H1 (cell line): ENCODE results near the gene SEC16A. TPM values are rescaled to one million over a fixed set of nuclear protein-coding genes. Genes with fewer than 3 reads are reported as not detected.

Experiments
- CTCF ChIA-PET: fragments of 300-600 bp; sonication (Branson Sonifier 250); formaldehyde crosslinking; loops from one replicate; lab custom pipeline; 2021; ENCODE audit not compliant: partially characterized antibody; lab: Charles Lee
- POLR2A ChIA-PET: fragments of 300-600 bp; sonication (Branson Sonifier 250); formaldehyde crosslinking; loops from one replicate; lab custom pipeline; 2021; ENCODE audit warnings: inconsistent platforms; ENCODE audit not compliant: partially characterized antibody; lab: Charles Lee
- DNase-seq, 2 experiments: peaks; one replicate each; pipeline versions ENCODE4 v3.0.0 to v3.0.0-alpha.2; 2010 to 2022; ENCODE audit warnings: low spot score in 2 of 2, low read depth in 1 of 2, mixed read lengths in 1 of 2
- FAIRE-seq: peaks from 2 replicates; lab custom pipeline; 2011; peaks lifted over from hg19 to GRCh38; lab: Jason Lieb, UNC
- H2AFZ ChIP-seq: 2 replicates; pipeline ENCODE4 v1.8.1; 2012; ENCODE audit warnings: low read length, inconsistent platforms
- H2AK5ac ChIP-seq: 2 replicates; pipeline ENCODE4 v1.6.1; 2013; ENCODE audit warnings: low read depth, low read length
- H2BK120ac ChIP-seq: replicated peaks from 2 replicates; pipeline ENCODE3; 2013; ENCODE audit warnings: low read depth, low read length, inconsistent platforms
- H2BK12ac ChIP-seq: 2 replicates; pipeline ENCODE4 v1.6.1; 2013; ENCODE audit warnings: low read depth, low read length
- H2BK15ac ChIP-seq: 2 replicates; pipeline ENCODE4 v1.6.1; 2013; ENCODE audit warnings: low read length
- H2BK20ac ChIP-seq: 2 replicates; pipeline ENCODE4 v1.6.1; 2013; ENCODE audit warnings: low read length
- H2BK5ac ChIP-seq: 2 replicates; pipeline ENCODE4 v1.6.1; 2013; ENCODE audit warnings: low read depth, low read length
- H3K14ac ChIP-seq: 2 replicates; pipeline ENCODE4 v1.6.1; 2013; ENCODE audit warnings: inconsistent platforms; ENCODE audit not compliant: insufficient read length
- H3K18ac ChIP-seq: 2 replicates; pipeline ENCODE4 v1.6.1; 2013; ENCODE audit warnings: low read length; ENCODE audit errors: extremely low read depth
- H3K23ac ChIP-seq: 2 replicates; pipeline ENCODE4 v1.6.1; 2013; ENCODE audit warnings: inconsistent platforms; ENCODE audit not compliant: insufficient read length
- H3K23me2 ChIP-seq: 2 replicates; pipeline ENCODE4 v1.6.1; 2013; ENCODE audit warnings: low read depth, low read length
- H3K27ac ChIP-seq: 2 replicates; pipeline ENCODE4 v1.6.1; 2011; ENCODE audit warnings: low read depth, low read length, inconsistent platforms
- H3K27me3 ChIP-seq, 4 experiments: replicated peaks in 1 of 4; 1 replicate in 1 of 4; 2 replicates in 3 of 4; pipeline versions ENCODE4 v1.6.1 to v1.8.1; 2011 to 2013; ENCODE audit warnings: low read length in 3 of 4, mild to moderate bottlenecking in 3 of 4, inconsistent platforms in 2 of 4, mixed read lengths in 2 of 4, moderate library complexity in 1 of 4; ENCODE audit not compliant: control insufficient read depth in 3 of 4, insufficient read depth in 3 of 4; ENCODE audit errors: extremely low read depth in 1 of 4
- H3K36me3 ChIP-seq, 4 experiments: 2 replicates each; pipeline versions ENCODE4 v1.6.1 to v1.8.1; 2011 to 2013; ENCODE audit warnings: mild to moderate bottlenecking in 4 of 4, low read length in 3 of 4, moderate library complexity in 2 of 4, control low read depth in 1 of 4, inconsistent platforms in 1 of 4; ENCODE audit not compliant: insufficient read depth in 4 of 4, control insufficient read depth in 2 of 4
- H3K4ac ChIP-seq: replicated peaks from 2 replicates; pipeline ENCODE3; 2013; ENCODE audit warnings: low read length, low read depth, mixed read lengths, inconsistent platforms; ENCODE audit not compliant: insufficient read length
- H3K4me1 ChIP-seq, 4 experiments: replicated peaks in 1 of 4; 1 replicate in 1 of 4; 2 replicates in 3 of 4; pipeline versions ENCODE4 v1.6.1 to v1.8.1; 2011 to 2013; ENCODE audit warnings: low read length in 3 of 4, inconsistent platforms in 2 of 4, mixed read lengths in 1 of 4; ENCODE audit not compliant: insufficient read depth in 4 of 4, control insufficient read depth in 3 of 4
- H3K4me2 ChIP-seq, 2 experiments: 2 replicates each; pipeline versions ENCODE4 v1.6.1 to v1.8.1; 2011 to 2013; ENCODE audit warnings: low read depth in 2 of 2, low read length in 2 of 2, control low read depth in 1 of 2, inconsistent platforms in 1 of 2, mild to moderate bottlenecking in 1 of 2; ENCODE audit not compliant: insufficient read depth in 1 of 2
- H3K4me3 ChIP-seq, 4 experiments: fragments of 200-600, 300-600 bp in 1 of 4; sonication (generic), shearing (Covaris generic), sonication (Bioruptor Twin) in 1 of 4; 2 replicates each; pipeline versions ENCODE4 v1.5.1 to v1.8.1; 2011 to 2016; ENCODE audit warnings: low read length in 4 of 4, low read depth in 3 of 4, control low read depth in 2 of 4, inconsistent platforms in 2 of 4, mild to moderate bottlenecking in 2 of 4, mixed read lengths in 1 of 4, moderate library complexity in 1 of 4; ENCODE audit not compliant: insufficient read depth in 2 of 4; ENCODE audit errors: extremely low read depth in 1 of 4
- H3K56ac ChIP-seq: replicated peaks from 2 replicates; pipeline ENCODE3; 2013; ENCODE audit warnings: low read depth, mild to moderate bottlenecking, mixed read lengths, low read length, inconsistent platforms; ENCODE audit not compliant: insufficient read length
- H3K79me1 ChIP-seq: 2 replicates; pipeline ENCODE4 v1.6.1; 2013; ENCODE audit warnings: low read depth, low read length, control low read depth
- H3K79me2 ChIP-seq, 2 experiments: 2 replicates each; pipeline versions ENCODE4 v1.6.1 to v1.8.1; 2012 to 2013; ENCODE audit warnings: low read length in 2 of 2, mild to moderate bottlenecking in 2 of 2, inconsistent platforms in 1 of 2; ENCODE audit not compliant: insufficient read depth in 2 of 2, control insufficient read depth in 1 of 2
- H3K9ac ChIP-seq, 4 experiments: replicated peaks in 1 of 4; 1 replicate in 1 of 4; 2 replicates in 3 of 4; pipeline versions ENCODE4 v1.6.1 to v1.8.1; 2011 to 2013; ENCODE audit warnings: low read depth in 3 of 4, low read length in 3 of 4, control low read depth in 2 of 4, mild to moderate bottlenecking in 2 of 4, moderate library complexity in 2 of 4, inconsistent platforms in 1 of 4; ENCODE audit errors: extremely low read depth in 1 of 4
- H3K9me3 ChIP-seq, 2 experiments: 2 replicates each; pipeline versions ENCODE4 v1.6.1 to v1.8.1; 2012 to 2013; ENCODE audit warnings: mild to moderate bottlenecking in 2 of 2, moderate library complexity in 2 of 2, control low read depth in 1 of 2, inconsistent platforms in 1 of 2, low read depth in 1 of 2, low read length in 1 of 2, mixed read lengths in 1 of 2; ENCODE audit not compliant: insufficient read depth in 2 of 2
- H4K20me1 ChIP-seq, 2 experiments: replicated peaks in 1 of 2; 2 replicates each; pipeline versions ENCODE3 to v1.8.1; 2011 to 2013; ENCODE audit warnings: inconsistent platforms in 2 of 2, low read length in 2 of 2, mild to moderate bottlenecking in 1 of 2; ENCODE audit not compliant: insufficient read depth in 2 of 2, control insufficient read depth in 1 of 2
- H4K5ac ChIP-seq: 2 replicates; pipeline ENCODE4 v1.6.1; 2013; ENCODE audit warnings: low read length, low read depth, mixed read lengths, inconsistent platforms; ENCODE audit not compliant: insufficient read length
- H4K8ac ChIP-seq: 2 replicates; pipeline ENCODE4 v1.8.0; 2013; ENCODE audit warnings: mild to moderate bottlenecking, moderate library complexity, low read length, inconsistent platforms; ENCODE audit not compliant: insufficient read depth; ENCODE audit errors: extremely low read depth
- H4K91ac ChIP-seq: replicated peaks from 2 replicates; pipeline ENCODE3; 2013; ENCODE audit warnings: low read length, mixed read lengths, inconsistent platforms; ENCODE audit not compliant: insufficient read length
- CHD1 ChIP-seq: IDR thresholded peaks from 2 replicates; pipeline ENCODE4 v1.6.1; 2012; ENCODE audit warnings: low read depth, low read length, improper control_type of control experiment
- EZH2 ChIP-seq: fragments of 200-600 bp; sonication (generic); IDR thresholded peaks from 2 replicates; pipeline ENCODE4 v1.7.1; 2012; ENCODE audit warnings: low read depth, mild to moderate bottlenecking, moderate library complexity, low read length, inconsistent platforms; ENCODE audit not compliant: severe bottlenecking
- HDAC2 ChIP-seq, 2 experiments: fragments of 300-600 bp in 1 of 2; sonication (generic) in 1 of 2; IDR thresholded peaks; 2 replicates each; pipeline ENCODE4 v1.6.1; 2011 to 2012; ENCODE audit warnings: low read depth in 2 of 2, low read length in 2 of 2, mild to moderate bottlenecking in 2 of 2, moderate library complexity in 2 of 2, borderline replicate concordance in 1 of 2, inconsistent platforms in 1 of 2
- NRF1 ChIP-seq: IDR thresholded peaks from 2 replicates; pipeline ENCODE4 v1.6.1; 2011; ENCODE audit warnings: mild to moderate bottlenecking, low read depth, low read length, improper control_type of control experiment
- POLR2AphosphoS5 ChIP-seq: IDR thresholded peaks from 2 replicates; pipeline ENCODE4 v1.6.1; 2011; ENCODE audit warnings: low read depth, low read length
- POU5F1 ChIP-seq: IDR thresholded peaks from 2 replicates; pipeline ENCODE4 v1.6.1; 2011; ENCODE audit warnings: low read depth, mild to moderate bottlenecking, low read length, moderate library complexity
- SP1 ChIP-seq: IDR thresholded peaks from 2 replicates; pipeline ENCODE4 v1.6.1; 2011; ENCODE audit warnings: low read depth, low read length
- SP4 ChIP-seq: IDR thresholded peaks from 2 replicates; pipeline ENCODE4 v1.6.1; 2012; ENCODE audit warnings: low read length, inconsistent platforms
- SUZ12 ChIP-seq: fragments of 200-600 bp; sonication (generic); IDR thresholded peaks from 2 replicates; pipeline ENCODE4 v1.6.1; 2012; ENCODE audit warnings: mild to moderate bottlenecking, inconsistent platforms, low read length, moderate library complexity, mixed read lengths
- TAF1 ChIP-seq: IDR thresholded peaks from 2 replicates; pipeline ENCODE4 v1.6.1; 2011; ENCODE audit warnings: mild to moderate bottlenecking, low read depth, low read length
- TAF7 ChIP-seq: optimal IDR thresholded peaks from 2 replicates; pipeline ENCODE3; 2011; ENCODE audit warnings: low read depth, mild to moderate bottlenecking, inconsistent platforms, low read length, moderate library complexity, borderline replicate concordance
- TBP ChIP-seq: IDR thresholded peaks from 2 replicates; pipeline ENCODE4 v1.6.1; 2011; ENCODE audit warnings: low read depth, low read length, improper control_type of control experiment
- ZNF274 ChIP-seq: IDR thresholded peaks from 2 replicates; pipeline ENCODE4 v1.7.0; 2012; ENCODE audit warnings: low read length, borderline replicate concordance; ENCODE audit errors: extremely low read depth
- WGBS, 2 experiments: shearing (Covaris generic) in 1 of 2; methylation state at CpG; one replicate each; pipeline versions ENCODE4 v1.1.6 to v1.1.7; 2013 to 2015; ENCODE audit warnings: low lambda C conversion rate in 2 of 2, mixed read lengths in 2 of 2, inconsistent platforms in 1 of 2, low coverage in 1 of 2, missing lambda C conversion rate in 1 of 2; ENCODE audit not compliant: insufficient replicate concordance in 2 of 2, insufficient coverage in 1 of 2, insufficient read length in 1 of 2; ENCODE audit errors: extremely low coverage in 1 of 2, missing lambda C conversion rate in 1 of 2; 5-methylcytosine and 5-hydroxymethylcytosine counted together
- polyA plus RNA-seq, 7 experiments: library from polyadenylated mRNA; depleted of rRNA in 3 of 7; stranded (reverse) in 5 of 7; unstranded in 2 of 7; fragments of >200 nt in 5 of 7; fragments of 200-250 nt in 2 of 7; gene quantifications; 1 replicate in 5 of 7; 2 replicates in 1 of 7; 4 replicates in 1 of 7; pipeline versions ENCODE4 v1.2.1 to v1.2.3, GENCODE V29; 2011 to 2013; ENCODE audit warnings: missing spikeins in 2 of 7, mixed read lengths in 2 of 7
- total RNA-seq: library from RNA; stranded (reverse); fragmentation: NEBNext Ultra II Directional; extraction: Animal tissue kit (Norgen Biotek cat#: 25700); gene quantifications from 2 replicates; pipeline ENCODE4 v1.2.1, GENCODE V29; 2021
- TF ChIP-seq, protein P1 (sequence below): IDR thresholded peaks from 2 replicates; pipeline ENCODE4 v1.6.1; 2012; ENCODE audit warnings: inconsistent platforms

SEC16A gene
- total and polyA plus RNA-seq, 2 of the 8 experiments (the other 6 are each of a cell fraction or from before 2014, with no cell fraction given): 21.6 to 49.0 TPM

- H2BK5ac ChIP-seq: no peak overlapping the region
- H4K8ac ChIP-seq: no peak overlapping the region
- H4K91ac ChIP-seq: no peak overlapping the region
- H2BK20ac ChIP-seq: no peak overlapping the region
- no peaks in the 10 kb centered on the region for H3K79me2 ChIP-seq
- H3K27me3 ChIP-seq: no peaks in the 10 kb centered on the region
- no peak overlapping the region for H3K9ac ChIP-seq
- no peak overlapping the region for H2AK5ac ChIP-seq
- H3K79me1 ChIP-seq: no peaks in the 10 kb centered on the region
- H2BK120ac ChIP-seq: no peak overlapping the region
- no peak overlapping the region for H3K18ac ChIP-seq
- peaks cover 2 to 20% of the 10 kb centered on the region in 2 experiments for H4K20me1 ChIP-seq
- POLR2A ChIA-PET: interaction anchor here (1.3 kb wide), 1 partner anchor 10 kb away, joined by 6 read pairs; no protein-coding TSS in a partner anchor
- no peak for DNase-seq
- no peak overlapping the region for H3K23ac ChIP-seq
- FAIRE-seq: no peak
- CTCF ChIA-PET: interaction anchor here (1.2 to 2.0 kb wide), 3 partner anchors 20 to 124 kb away, joined by 3 to 9 read pairs (median 3); no protein-coding TSS in a partner anchor
- no peak overlapping the region for H3K4ac ChIP-seq
- peaks cover 37 to 94% (median 61%) of the 10 kb centered on the region in 4 experiments for H3K36me3 ChIP-seq
- H3K14ac ChIP-seq: no peak overlapping the region
- H2BK15ac ChIP-seq: no peak overlapping the region
- no peaks in the 10 kb centered on the region for H3K4me1 ChIP-seq
- H3K23me2 ChIP-seq: no peaks in the 10 kb centered on the region
- no peak overlapping the region for H3K27ac ChIP-seq
- 94% methylated on average over 20 of the region's 23 CpGs; no CpG with 5 or more reads in 1 of the 2 experiments for WGBS, 2 experiments
- no peak overlapping the region for H3K4me2 ChIP-seq
- no peak overlapping the region for H3K56ac ChIP-seq
- H4K5ac ChIP-seq: no peak overlapping the region
- no peak overlapping the region for H2BK12ac ChIP-seq
- no peak overlapping the region for H3K4me3 ChIP-seq
- H2AFZ ChIP-seq: no peak overlapping the region
- H3K9me3 ChIP-seq: no peaks in the 10 kb centered on the region
- TF ChIP-seq TAF1 (no peak), NRF1 (no peak), TBP (no peak), SP4 (no peak), POU5F1 (no peak), EZH2 (no peak), CHD1 (no peak), TAF7 (no peak), POLR2AphosphoS5 (no peak), HDAC2 (IDR thresholded peaks at IDR 0.05; ENCODE audit: borderline replicate concordance in 1 of 2, low read depth in 2 of 2, low read length in 2 of 2) (no peak), SUZ12 (no peak), ZNF274 (no peak), SP1 (no peak)
- TF ChIP-seq, protein P1, sequence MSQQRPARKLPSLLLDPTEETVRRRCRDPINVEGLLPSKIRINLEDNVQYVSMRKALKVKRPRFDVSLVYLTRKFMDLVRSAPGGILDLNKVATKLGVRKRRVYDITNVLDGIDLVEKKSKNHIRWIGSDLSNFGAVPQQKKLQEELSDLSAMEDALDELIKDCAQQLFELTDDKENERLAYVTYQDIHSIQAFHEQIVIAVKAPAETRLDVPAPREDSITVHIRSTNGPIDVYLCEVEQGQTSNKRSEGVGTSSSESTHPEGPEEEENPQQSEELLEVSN: no peak
These were observed 25.1 kb upstream of the SEC16A start for GRCh38 chr9:136507992-136508375.
